HCT116 (cell line): ENCODE results near the gene ZNF630. TPM values are rescaled to one million over a fixed set of nuclear protein-coding genes. Genes with fewer than 3 reads are reported as not detected.
A peak's percentile ranks its signal among the peaks of the same experiment; 100 is the strongest.

Experiments used
- ATAC-seq: fragments of 200-7000 bp; cut with Tn5 transposase; 2 replicates; pipeline ENCODE4 v1.9.1; 2020; ENCODE audit warnings: mild to moderate bottlenecking, moderate library complexity
- BruUV-seq: library from RNA; stranded (reverse); fragments of 400-500 nt; replicated peaks from 2 replicates; lab custom pipeline; 2021; lab: Mats Ljungman, UMichigan
- CTCF ChIA-PET: fragments of 300-600 bp; sonication (Branson Sonifier 250); formaldehyde crosslinking; loops from one replicate; lab custom pipeline; 2021; ENCODE audit warnings: antibody characterized with exemption; lab: Charles Lee
- POLR2A ChIA-PET: fragments of 300-600, 350-600 bp; sonication (Branson Sonifier 250); formaldehyde crosslinking; loops from one replicate; lab custom pipeline; 2021; ENCODE audit warnings: antibody characterized with exemption; lab: Charles Lee
- RAD21 ChIA-PET, 2 experiments: fragments of 300-600 bp; sonication (Branson Sonifier 250); formaldehyde crosslinking; loops; one replicate each; lab custom pipeline; 2023; ENCODE audit warnings: low total read pairs in 2 of 2; ENCODE audit not compliant: uncharacterized antibody in 2 of 2, unreplicated experiment in 2 of 2, low non-redundant PET in 1 of 2; lab: Charles Lee
- DNase-seq: peaks from one replicate; pipeline ENCODE4 v3.0.0-alpha.2; 2010; ENCODE audit warnings: low read depth, low spot score
- H2AFZ ChIP-seq: fragments of 200-600 bp; shearing (Covaris generic), sonication (generic); 2 replicates; pipeline ENCODE4 v1.6.1; 2017; ENCODE audit warnings: low read depth, mixed run types, mixed read lengths, antibody characterized with exemption, low read length; ENCODE audit not compliant: poor library complexity, severe bottlenecking
- H3K27ac ChIP-seq: 2 replicates; pipeline ENCODE4 v1.5.1; 2012; ENCODE audit warnings: low read depth, low read length
- H3K27me3 ChIP-seq: fragments of 200-600 bp; sonication (generic); 2 replicates; pipeline ENCODE4 v1.6.1; 2016; ENCODE audit warnings: mixed run types, low read length, mixed read lengths; ENCODE audit not compliant: insufficient read depth
- H3K36me3 ChIP-seq, 2 experiments: fragments of 200-500 bp in 1 of 2; fragments of 200-600 bp in 1 of 2; sonication (Bioruptor generic) in 1 of 2; sonication (generic) in 1 of 2; 2 replicates each; pipeline versions ENCODE4 v1.5.1 to v1.6.1; 2014 to 2016; ENCODE audit warnings: low read length in 2 of 2, inconsistent platforms in 1 of 2, mixed read lengths in 1 of 2, mixed run types in 1 of 2; ENCODE audit not compliant: insufficient read depth in 2 of 2, control insufficient read depth in 1 of 2
- H3K4me1 ChIP-seq, 2 experiments: fragments of 200-600 bp in 1 of 2; sonication (generic) in 1 of 2; 2 replicates each; pipeline versions ENCODE4 v1.5.1 to v1.6.1; 2012 to 2017; ENCODE audit warnings: low read length in 2 of 2, inconsistent platforms in 1 of 2, mild to moderate bottlenecking in 1 of 2, mixed read lengths in 1 of 2, mixed run types in 1 of 2, moderate library complexity in 1 of 2; ENCODE audit not compliant: insufficient read depth in 2 of 2, control insufficient read depth in 1 of 2
- H3K4me2 ChIP-seq: fragments of 200-600 bp; sonication (generic); 2 replicates; pipeline ENCODE4 v1.6.1; 2017; ENCODE audit warnings: mixed run types, low read length, mixed read lengths
- H3K4me3 ChIP-seq, 2 experiments: fragments of 200-600 bp in 1 of 2; sonication (generic) in 1 of 2; replicated peaks in 1 of 2; 2 replicates each; pipeline ENCODE4 v1.5.1; 2011 to 2016; ENCODE audit warnings: low read length in 2 of 2, control low read depth in 1 of 2, low read depth in 1 of 2, mild to moderate bottlenecking in 1 of 2, mixed read lengths in 1 of 2, mixed run types in 1 of 2
- H3K79me2 ChIP-seq: fragments of 200-600 bp; sonication (generic); 2 replicates; pipeline ENCODE4 v1.6.1; 2017; ENCODE audit warnings: mild to moderate bottlenecking, mixed run types, low read length, moderate library complexity, mixed read lengths; ENCODE audit not compliant: insufficient read depth
- H3K9ac ChIP-seq: fragments of 200-600 bp; sonication (generic); 2 replicates; pipeline ENCODE4 v1.6.1; 2016; ENCODE audit warnings: low read length, mixed read lengths
- H3K9me2 ChIP-seq: fragments of 200-600 bp; sonication (generic), shearing (Covaris generic); 2 replicates; pipeline ENCODE4 v1.6.1; 2017; ENCODE audit warnings: mixed run types, mild to moderate bottlenecking, moderate library complexity; ENCODE audit not compliant: insufficient read depth
- H3K9me3 ChIP-seq, 2 experiments: fragments of 200-500 bp in 1 of 2; fragments of 200-600 bp in 1 of 2; sonication (Bioruptor generic) in 1 of 2; sonication (generic) in 1 of 2; 2 replicates each; pipeline ENCODE4 v1.6.1; 2014 to 2017; ENCODE audit warnings: low read length in 2 of 2, mixed read lengths in 2 of 2, inconsistent platforms in 1 of 2, low read depth in 1 of 2, mild to moderate bottlenecking in 1 of 2, mixed run types in 1 of 2, moderate library complexity in 1 of 2; ENCODE audit not compliant: control insufficient read depth in 1 of 2, insufficient read depth in 1 of 2
- H4K20me1 ChIP-seq: fragments of 200-600 bp; sonication (generic), shearing (Covaris generic); 2 replicates; pipeline ENCODE4 v1.6.1; 2017; ENCODE audit warnings: mixed run types, mild to moderate bottlenecking, moderate library complexity; ENCODE audit not compliant: insufficient read depth
- ATF3 ChIP-seq: IDR thresholded peaks from 2 replicates; pipeline ENCODE4 v1.6.1; 2012
- CBX3 ChIP-seq: IDR thresholded peaks from 2 replicates; pipeline ENCODE4 v1.6.1; 2012; ENCODE audit warnings: low read depth
- CEBPB ChIP-seq: IDR thresholded peaks from 2 replicates; pipeline ENCODE4 v1.6.1; 2012; ENCODE audit warnings: low read depth
- EGR1 ChIP-seq: IDR thresholded peaks from 2 replicates; pipeline ENCODE4 v1.6.1; 2012; ENCODE audit warnings: low read depth
- EZH2 ChIP-seq: fragments of 200-600 bp; sonication (generic); IDR thresholded peaks from 2 replicates; pipeline ENCODE4 v1.6.1; 2017; ENCODE audit warnings: antibody characterized with exemption, mixed run types
- JUND ChIP-seq: IDR thresholded peaks from 2 replicates; pipeline ENCODE4 v1.6.1; 2012
- MAX ChIP-seq: IDR thresholded peaks from 2 replicates; pipeline ENCODE4 v1.6.1; 2012
- POLR2A ChIP-seq: IDR thresholded peaks from 2 replicates; pipeline ENCODE4 v1.7.0; 2011; ENCODE audit warnings: borderline replicate concordance; ENCODE audit not compliant: insufficient read depth, insufficient read length; ENCODE audit errors: extremely low read depth
- RAD21 ChIP-seq: IDR thresholded peaks from 2 replicates; pipeline ENCODE4 v1.6.1; 2012; ENCODE audit warnings: low read depth, mild to moderate bottlenecking
- SIN3A ChIP-seq: IDR thresholded peaks from 2 replicates; pipeline ENCODE4 v1.6.1; 2012; ENCODE audit warnings: low read depth
- TCF7L2 ChIP-seq: IDR thresholded peaks from 2 replicates; pipeline ENCODE4 v1.7.0; 2011; ENCODE audit warnings: borderline replicate concordance, inconsistent platforms; ENCODE audit not compliant: insufficient read depth, insufficient read length; ENCODE audit errors: extremely low read depth
- YY1 ChIP-seq: IDR thresholded peaks from 2 replicates; pipeline ENCODE4 v1.6.1; 2011; ENCODE audit warnings: low read length, low read depth, moderate library complexity, mild to moderate bottlenecking; ENCODE audit not compliant: insufficient replicate concordance; ENCODE audit errors: extremely low read depth
- ZFX ChIP-seq: fragments of 450-650 bp; IDR thresholded peaks from 2 replicates; pipeline ENCODE4 v1.6.1; 2017
- ZNF274 ChIP-seq: fragments of 200-500 bp; sonication (Bioruptor generic); IDR thresholded peaks from 2 replicates; pipeline ENCODE4 v1.6.1; 2014; ENCODE audit warnings: mild to moderate bottlenecking, low read depth, low read length, inconsistent platforms
- intact Hi-C: fragments of 100-400 bp; cut with micrococcal nuclease; formaldehyde crosslinking; loops from 2 replicates; pipeline ENCODE4 v1.10.0; 2022
- total RNA-seq: library from RNA; stranded (reverse); gene quantifications from one replicate; pipeline ENCODE4 v1.2.1, GENCODE V29; 2021; ENCODE audit not compliant: unreplicated experiment

The ZNF630 gene
- total RNA-seq, 1 experiment from 2014 or later, result not detected

- Histone ChIP-seq H3K4me1 (peaks cover 9 to 21% of the 10 kb centered on the region in 2 experiments), H3K9me2 (no peaks in the 10 kb centered on the region), H3K4me2 (peak overlapping the region; percentile 75), H3K36me3 (no peaks in the 10 kb centered on the region), H3K9me3 (no peaks in the 10 kb centered on the region), H4K20me1 (no peaks in the 10 kb centered on the region), H3K9ac (peak overlapping the region; percentile 38; the same call in 1 of the 2 replicates), H2AFZ (no peak overlapping the region), H3K27me3 (no peaks in the 10 kb centered on the region), H3K27ac (peak overlapping the region; percentile 80), H3K4me3 (no peak overlapping the region), H3K79me2 (no peaks in the 10 kb centered on the region)
- ChIA-PET POLR2A (no interaction called here), CTCF (no interaction called here), RAD21 (no interaction called here)
- no peak for TF ChIP-seq JUND
- no peak for TF ChIP-seq EZH2
- no peak for TF ChIP-seq RAD21
- no peak for TF ChIP-seq ZFX
- no peak for TF ChIP-seq TCF7L2
- no peak for TF ChIP-seq CEBPB
- TF ChIP-seq SIN3A, result no peak
- no peak for TF ChIP-seq MAX
- TF ChIP-seq EGR1, result no peak
- no peak for TF ChIP-seq POLR2A
- no peak for TF ChIP-seq CBX3
- no peak for TF ChIP-seq ZNF274
- TF ChIP-seq YY1, result no peak
- TF ChIP-seq ATF3, result no peak
- intact Hi-C loops, result no loop called here
- DNase-seq (no peak), ATAC-seq (no peak)
- BruUV-seq, result no TSS peak
Measured at GRCh38 chrX:48046846-48047245, 24.6 kb downstream of the ZNF630 start.
